Measurements from ENCODE around the gene SCARF1. TPM values are rescaled to one million over a fixed set of nuclear protein-coding genes. Genes with fewer than 3 reads are reported as not detected.

The SCARF1 gene
- total RNA-seq, 1 experiment from 2014 or later: 2.2 TPM

GRCh38 chr17:1584167-1584566 lies 61.4 kb downstream of the SCARF1 start:
- no TSS peak for BruUV-seq (replicated peaks)
- no peak for DNase-seq
- no peak overlapping the region for H3K27ac ChIP-seq
- no peaks in the 10 kb centered on the region for H3K36me3 ChIP-seq (ENCODE audit: low read depth)
- ChIA-PET POLR2A (ENCODE audit: unreplicated experiment) (no interaction called here), CTCF (no interaction called here)
- intact Hi-C loops (cut with micrococcal nuclease; ENCODE audit: unreplicated experiment): no loop called here
- peaks cover 3% of the 10 kb centered on the region; the same call in 1 of the 2 replicates for H3F3A ChIP-seq (ENCODE audit: insufficient read depth, low read depth)
- no peak overlapping the region for H3K4me3 ChIP-seq
- H3K9me2 ChIP-seq (ENCODE audit: insufficient read depth): no peaks in the 10 kb centered on the region
- no peaks in the 10 kb centered on the region for H3K27me3 ChIP-seq (ENCODE audit: insufficient read depth, low read depth)
- H3K9me3 ChIP-seq (ENCODE audit: insufficient read depth, low read depth): no peaks in the 10 kb centered on the region
- H4K20me1 ChIP-seq (ENCODE audit: insufficient read depth): no peaks in the 10 kb centered on the region
- H3K79me2 ChIP-seq (ENCODE audit: low read depth): no peaks in the 10 kb centered on the region
- TF ChIP-seq, protein P1, sequence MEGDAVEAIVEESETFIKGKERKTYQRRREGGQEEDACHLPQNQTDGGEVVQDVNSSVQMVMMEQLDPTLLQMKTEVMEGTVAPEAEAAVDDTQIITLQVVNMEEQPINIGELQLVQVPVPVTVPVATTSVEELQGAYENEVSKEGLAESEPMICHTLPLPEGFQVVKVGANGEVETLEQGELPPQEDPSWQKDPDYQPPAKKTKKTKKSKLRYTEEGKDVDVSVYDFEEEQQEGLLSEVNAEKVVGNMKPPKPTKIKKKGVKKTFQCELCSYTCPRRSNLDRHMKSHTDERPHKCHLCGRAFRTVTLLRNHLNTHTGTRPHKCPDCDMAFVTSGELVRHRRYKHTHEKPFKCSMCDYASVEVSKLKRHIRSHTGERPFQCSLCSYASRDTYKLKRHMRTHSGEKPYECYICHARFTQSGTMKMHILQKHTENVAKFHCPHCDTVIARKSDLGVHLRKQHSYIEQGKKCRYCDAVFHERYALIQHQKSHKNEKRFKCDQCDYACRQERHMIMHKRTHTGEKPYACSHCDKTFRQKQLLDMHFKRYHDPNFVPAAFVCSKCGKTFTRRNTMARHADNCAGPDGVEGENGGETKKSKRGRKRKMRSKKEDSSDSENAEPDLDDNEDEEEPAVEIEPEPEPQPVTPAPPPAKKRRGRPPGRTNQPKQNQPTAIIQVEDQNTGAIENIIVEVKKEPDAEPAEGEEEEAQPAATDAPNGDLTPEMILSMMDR (conservative IDR thresholded peaks at IDR 0.05): no peak
- no peak for TF ChIP-seq EZH2 (IDR thresholded peaks at IDR 0.05; ENCODE audit: low read depth)
- H3K4me1 ChIP-seq (replicated peaks; ENCODE audit: insufficient read depth): peaks cover 3% of the 10 kb centered on the region
- no peak overlapping the region for H2AFZ ChIP-seq
- H3K4me2 ChIP-seq: no peak overlapping the region

Other genes starting within 250 kb of the SCARF1 start
- 841 and 1,140 TPM in 2 replicates for gene YWHAE, start 245.5 kb downstream of the SCARF1 start, total RNA-seq (2021)
- gene CRK, start 189.5 kb downstream of the SCARF1 start, total RNA-seq (2021): 57.1 and 57.9 TPM in 2 replicates
- 237 and 261 TPM in 2 replicates for gene MYO1C, start 153.0 kb downstream of the SCARF1 start, total RNA-seq (2021)
- gene INPP5K, start 129.1 kb downstream of the SCARF1 start, total RNA-seq (2021): 41.9 and 42.9 TPM in 2 replicates
- 80.3 and 87.4 TPM in 2 replicates for gene PITPNA, start 82.9 kb downstream of the SCARF1 start, total RNA-seq (2021)
- gene SLC43A2, start 16.9 kb downstream of the SCARF1 start, total RNA-seq (2021): 6.8 and 9.3 TPM in 2 replicates
- 9.6 and 11.5 TPM in 2 replicates for gene RILP, start 4.1 kb upstream of the SCARF1 start, total RNA-seq (2021)
- 437 and 496 TPM in 2 replicates for gene PRPF8, start 39.1 kb upstream of the SCARF1 start, total RNA-seq (2021)
- gene TLCD2, start 64.6 kb upstream of the SCARF1 start, total RNA-seq (2021): 6.1 and 6.7 TPM in 2 replicates
- gene WDR81, start 79.0 kb upstream of the SCARF1 start, total RNA-seq (2021): 20.2 and 20.5 TPM in 2 replicates
- gene SERPINF2, start 97.1 kb upstream of the SCARF1 start, total RNA-seq (2021): 9.5 and 10.5 TPM in 2 replicates
- 0.57 and 0.75 TPM in 2 replicates for gene SERPINF1, start 116.3 kb upstream of the SCARF1 start, total RNA-seq (2021)
- 19.0 and 23.3 TPM in 2 replicates for gene SMYD4, start 184.2 kb upstream of the SCARF1 start, total RNA-seq (2021)
- gene RPA1, start 184.3 kb upstream of the SCARF1 start, total RNA-seq (2021): 201 and 212 TPM in 2 replicates